Stomach smooth muscle (tissue), 2 donors: ENCODE results near the gene ASPDH.

Experiments used
- H3K27ac ChIP-seq: one replicate; pipeline ENCODE4 v1.7.0; 2013; ENCODE audit warnings: mild to moderate bottlenecking, low read length, inconsistent platforms
- H3K27me3 ChIP-seq, 2 donors: one replicate each; pipeline ENCODE4 v1.7.0; 2013; ENCODE audit warnings: low read length in 2 of 2; ENCODE audit not compliant: insufficient read depth in 2 of 2, control insufficient read depth in 1 of 2
- H3K36me3 ChIP-seq, 2 donors: one replicate each; pipeline ENCODE4 v1.7.0; 2013; ENCODE audit warnings: low read length in 2 of 2; ENCODE audit not compliant: control insufficient read depth in 2 of 2, insufficient read depth in 2 of 2
- H3K4me1 ChIP-seq: one replicate; pipeline ENCODE4 v1.7.0; 2013; ENCODE audit warnings: low read length; ENCODE audit not compliant: control insufficient read depth, insufficient read depth
- H3K4me3 ChIP-seq, 2 donors: one replicate each; pipeline ENCODE4 v1.7.0; 2013; ENCODE audit warnings: low read length in 2 of 2
- H3K9ac ChIP-seq, 2 donors: one replicate each; pipeline ENCODE4 v1.7.0; 2013; ENCODE audit warnings: low read length in 2 of 2, mild to moderate bottlenecking in 1 of 2
- H3K9me3 ChIP-seq, 2 donors: one replicate each; pipeline ENCODE4 v1.7.0; 2013; ENCODE audit warnings: low read length in 2 of 2; ENCODE audit not compliant: control insufficient read depth in 2 of 2
- donor health status: healthy.
- donor health status: Pancreatic carcinoma.

Gene ASPDH

DNA sequence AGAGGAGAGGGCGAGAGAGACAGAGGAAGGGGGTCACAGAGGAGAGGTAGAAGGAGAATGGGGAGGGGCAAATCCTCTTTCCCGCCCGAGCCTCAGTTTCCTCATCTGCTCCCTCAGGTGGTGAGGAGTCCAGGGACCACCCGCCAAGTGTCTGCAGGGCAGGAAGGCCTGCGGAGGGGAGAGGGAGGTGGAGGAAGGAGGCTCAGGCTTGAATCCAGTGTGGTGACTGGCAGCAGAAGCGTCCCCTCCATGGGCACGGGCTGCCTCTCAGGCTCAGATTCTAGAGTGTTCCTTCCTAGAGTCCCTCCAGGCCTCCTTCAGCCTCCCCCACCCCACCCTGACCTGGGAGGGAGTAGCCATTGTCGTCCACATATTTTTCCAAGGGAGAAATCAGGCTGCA is 20.5 kb downstream of the ASPDH start:
- H3K4me3 ChIP-seq = no peak overlapping the region
- no peaks in the 10 kb centered on the region for H3K36me3 ChIP-seq
- H3K27me3 ChIP-seq = peaks cover 0 to 10% of the 10 kb centered on the region in 2 donors
- no peak overlapping the region for H3K27ac ChIP-seq
- no peaks in the 10 kb centered on the region for H3K4me1 ChIP-seq
- no peak overlapping the region for H3K9ac ChIP-seq
- no peaks in the 10 kb centered on the region for H3K9me3 ChIP-seq

DNA sequence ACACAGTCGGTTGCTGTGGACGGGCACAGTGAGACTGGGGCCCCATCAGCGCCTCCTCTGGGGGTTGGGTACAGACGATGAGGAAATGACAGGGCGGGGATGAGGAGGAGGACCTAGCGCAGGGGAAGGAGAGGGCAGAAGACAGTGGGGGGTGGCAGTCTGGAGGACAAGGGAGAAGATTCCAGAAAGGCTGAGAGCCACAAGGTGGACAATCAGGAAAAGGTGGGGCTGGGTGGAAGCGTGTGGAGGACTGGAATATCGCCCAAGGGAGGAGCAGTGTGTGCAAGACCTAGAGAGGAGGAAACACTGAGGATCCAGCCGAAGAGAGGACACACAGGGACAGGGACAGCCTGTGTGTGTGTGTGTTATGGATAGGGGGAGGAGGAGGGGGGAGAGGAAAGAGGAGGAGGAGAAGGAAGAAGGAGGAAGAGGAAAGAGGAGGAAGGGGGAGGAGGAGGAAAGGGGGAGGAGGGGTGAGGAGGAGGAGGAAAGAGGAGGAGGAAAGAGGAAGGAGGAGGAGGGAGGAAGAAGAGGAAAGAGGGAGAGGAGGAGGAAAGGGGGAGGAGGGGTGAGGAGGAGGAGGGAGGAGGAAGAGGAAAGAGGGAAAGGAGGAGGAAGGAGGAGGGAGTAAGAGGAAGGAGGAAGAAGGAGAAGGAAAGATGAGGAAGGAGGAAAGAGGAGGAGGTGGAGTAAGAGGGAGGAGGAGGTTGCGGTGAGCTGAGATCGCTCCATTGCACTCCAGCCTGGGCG is 21.2 kb downstream of the ASPDH start:
- H3K27me3 ChIP-seq = peaks cover 0 to 12% of the 10 kb centered on the region in 2 donors
- no peak overlapping the region for H3K9ac ChIP-seq
- no peak overlapping the region for H3K27ac ChIP-seq
- no peak overlapping the region for H3K4me3 ChIP-seq
- H3K9me3 ChIP-seq = no peaks in the 10 kb centered on the region
- no peaks in the 10 kb centered on the region for H3K36me3 ChIP-seq
- H3K4me1 ChIP-seq = no peaks in the 10 kb centered on the region

DNA sequence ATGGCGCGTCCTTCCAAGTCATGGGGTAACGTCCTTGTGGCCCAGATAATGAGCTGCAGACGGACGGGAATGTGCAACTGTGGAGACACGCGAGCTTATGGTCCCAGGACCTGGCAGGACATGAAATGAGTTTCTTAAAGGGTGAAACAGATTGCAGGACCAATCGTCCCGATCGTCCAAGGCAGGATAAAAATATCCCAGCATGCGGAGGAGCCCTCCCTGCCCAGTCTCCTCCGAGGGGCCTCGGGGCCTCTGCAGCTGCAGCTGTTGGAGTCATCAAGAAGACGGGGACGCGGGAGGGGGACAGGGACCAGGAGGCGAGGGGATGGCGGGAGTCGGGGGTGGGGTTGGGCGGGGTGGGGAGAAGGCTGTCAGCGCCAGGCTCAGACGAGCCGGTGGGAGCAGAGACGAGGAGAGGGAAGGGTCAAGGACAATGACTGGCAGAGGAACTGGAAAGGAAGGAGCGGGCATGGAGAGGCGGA is 22.7 kb downstream of the ASPDH start:
- Histone ChIP-seq H3K9me3 (no peaks in the 10 kb centered on the region), H3K27ac (no peak overlapping the region), H3K4me3 (no peak overlapping the region), H3K4me1 (no peaks in the 10 kb centered on the region), H3K9ac (no peak overlapping the region), H3K27me3 (peaks cover 0 to 16% of the 10 kb centered on the region in 2 donors), H3K36me3 (no peaks in the 10 kb centered on the region)

DNA sequence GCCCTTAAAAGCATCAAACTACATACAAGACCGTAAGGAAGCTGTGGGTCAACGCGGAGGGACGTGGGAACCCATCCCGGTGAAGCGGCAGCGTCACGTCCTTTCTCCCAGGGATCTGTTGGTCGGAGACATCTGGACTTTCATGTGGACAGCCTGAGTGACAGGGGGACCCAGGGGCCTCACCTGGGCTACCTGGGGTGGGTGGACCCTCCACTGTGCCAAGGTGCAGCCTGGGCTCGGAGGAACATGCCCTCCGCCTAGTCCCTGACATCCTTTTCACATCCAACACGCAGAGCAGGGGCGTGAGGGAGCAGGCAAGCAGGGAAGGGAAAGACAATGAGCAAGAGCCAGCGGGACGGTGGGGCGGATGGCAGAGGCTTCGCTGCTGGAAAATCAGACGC is 23.3 kb downstream of the ASPDH start:
- Histone ChIP-seq H3K9me3 (no peaks in the 10 kb centered on the region), H3K36me3 (no peaks in the 10 kb centered on the region), H3K27me3 (peaks cover 0 to 16% of the 10 kb centered on the region in 2 donors), H3K27ac (no peak overlapping the region), H3K9ac (no peak overlapping the region), H3K4me3 (no peak overlapping the region), H3K4me1 (no peaks in the 10 kb centered on the region)

- peaks cover 0 to 5% of the 10 kb centered on the region in 2 donors for H3K36me3 ChIP-seq
- peaks cover 0 to 16% of the 10 kb centered on the region in 2 donors for H3K27me3 ChIP-seq
- H3K4me3 ChIP-seq = no peak overlapping the region
- no peak overlapping the region for H3K27ac ChIP-seq
- no peaks in the 10 kb centered on the region for H3K4me1 ChIP-seq
- no peaks in the 10 kb centered on the region for H3K9me3 ChIP-seq
- no peak overlapping the region for H3K9ac ChIP-seq
Measured at GRCh38 chr19:50489461-50490011, 24.2 kb downstream of the ASPDH start.

- Histone ChIP-seq H3K9ac (no peak overlapping the region), H3K4me1 (no peaks in the 10 kb centered on the region), H3K27me3 (peaks cover 0 to 16% of the 10 kb centered on the region in 2 donors), H3K27ac (no peak overlapping the region), H3K36me3 (peaks cover 0 to 7% of the 10 kb centered on the region in 2 donors), H3K9me3 (no peaks in the 10 kb centered on the region), H3K4me3 (no peak overlapping the region)
Measured at GRCh38 chr19:50488389-50489194, 25.1 kb downstream of the ASPDH start.

GRCh38 chr19:50486823-50487515 is 26.7 kb downstream of the ASPDH start:
- Histone ChIP-seq H3K9me3 (no peaks in the 10 kb centered on the region), H3K4me3 (no peak overlapping the region), H3K27me3 (peaks cover 0 to 16% of the 10 kb centered on the region in 2 donors), H3K9ac (no peak overlapping the region), H3K36me3 (peaks cover 0 to 13% of the 10 kb centered on the region in 2 donors), H3K27ac (no peak overlapping the region), H3K4me1 (no peaks in the 10 kb centered on the region)

DNA sequence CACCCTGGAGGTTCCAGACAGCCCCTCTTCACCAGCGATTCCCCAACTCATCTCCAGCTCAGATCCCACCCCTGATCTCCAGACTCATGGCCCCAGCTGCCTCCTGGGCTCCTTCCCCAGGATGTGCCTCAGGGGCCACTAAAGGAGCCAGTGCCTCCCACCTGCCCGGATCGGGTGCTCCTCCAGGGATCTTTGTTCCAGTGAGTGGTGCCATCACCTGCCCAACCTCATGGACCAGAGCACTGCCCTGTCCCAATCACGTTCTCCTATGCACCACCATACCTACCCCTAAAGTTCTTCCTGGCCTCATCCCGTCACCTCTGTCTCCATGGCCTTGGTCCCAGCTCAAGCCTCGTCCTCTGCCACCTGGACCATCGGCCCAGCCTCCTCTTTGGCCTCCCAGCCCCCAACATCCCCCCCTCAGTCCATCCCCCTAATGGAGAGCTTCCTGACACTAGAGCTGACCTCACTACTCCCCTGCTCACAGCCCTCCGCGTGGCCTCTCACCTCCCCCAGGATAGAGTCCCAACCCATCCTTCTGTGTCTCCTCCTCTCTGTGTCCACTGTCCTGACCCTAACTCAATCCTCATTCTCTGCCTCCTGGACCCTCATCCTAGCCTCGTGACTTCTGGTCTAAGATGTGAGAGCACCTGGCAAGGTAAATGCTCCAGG is 28.3 kb downstream of the ASPDH start:
- Histone ChIP-seq H3K4me1 (no peaks in the 10 kb centered on the region), H3K4me3 (no peak overlapping the region), H3K27me3 (peaks cover 0 to 14% of the 10 kb centered on the region in 2 donors), H3K36me3 (peaks cover 7 to 16% of the 10 kb centered on the region in 2 donors), H3K9me3 (no peaks in the 10 kb centered on the region), H3K9ac (no peak overlapping the region), H3K27ac (no peak overlapping the region)

- Histone ChIP-seq H3K27me3 (peaks cover 0 to 7% of the 10 kb centered on the region in 2 donors), H3K27ac (no peak overlapping the region), H3K4me3 (no peak overlapping the region), H3K36me3 (peaks cover 14 to 31% of the 10 kb centered on the region in 2 donors), H3K9ac (no peak overlapping the region), H3K9me3 (no peaks in the 10 kb centered on the region), H3K4me1 (no peaks in the 10 kb centered on the region)
Measured at GRCh38 chr19:50482916-50483315, 30.8 kb downstream of the ASPDH start.
